H1 (cell line): Measurements from ENCODE around the gene HOOK1. TPM values are rescaled to one million over a fixed set of nuclear protein-coding genes. Genes with fewer than 3 reads are reported as not detected.

Experiments
- CTCF ChIA-PET: fragments of 300-600 bp; sonication (Branson Sonifier 250); formaldehyde crosslinking; loops from one replicate; lab custom pipeline; 2021; ENCODE audit not compliant: partially characterized antibody; lab: Charles Lee
- POLR2A ChIA-PET: fragments of 300-600 bp; sonication (Branson Sonifier 250); formaldehyde crosslinking; loops from one replicate; lab custom pipeline; 2021; ENCODE audit warnings: inconsistent platforms; ENCODE audit not compliant: partially characterized antibody; lab: Charles Lee
- DNase-seq, 2 experiments: peaks; one replicate each; pipeline versions ENCODE4 v3.0.0 to v3.0.0-alpha.2; 2010 to 2022; ENCODE audit warnings: low spot score in 2 of 2, low read depth in 1 of 2, mixed read lengths in 1 of 2
- FAIRE-seq: peaks from 2 replicates; lab custom pipeline; 2011; peaks lifted over from hg19 to GRCh38; lab: Jason Lieb, UNC
- H2AFZ ChIP-seq: 2 replicates; pipeline ENCODE4 v1.8.1; 2012; ENCODE audit warnings: low read length, inconsistent platforms
- H2AK5ac ChIP-seq: 2 replicates; pipeline ENCODE4 v1.6.1; 2013; ENCODE audit warnings: low read depth, low read length
- H2BK120ac ChIP-seq: replicated peaks from 2 replicates; pipeline ENCODE3; 2013; ENCODE audit warnings: low read depth, low read length, inconsistent platforms
- H2BK12ac ChIP-seq: 2 replicates; pipeline ENCODE4 v1.6.1; 2013; ENCODE audit warnings: low read depth, low read length
- H2BK15ac ChIP-seq: 2 replicates; pipeline ENCODE4 v1.6.1; 2013; ENCODE audit warnings: low read length
- H2BK20ac ChIP-seq: 2 replicates; pipeline ENCODE4 v1.6.1; 2013; ENCODE audit warnings: low read length
- H2BK5ac ChIP-seq: 2 replicates; pipeline ENCODE4 v1.6.1; 2013; ENCODE audit warnings: low read depth, low read length
- H3K14ac ChIP-seq: 2 replicates; pipeline ENCODE4 v1.6.1; 2013; ENCODE audit warnings: inconsistent platforms; ENCODE audit not compliant: insufficient read length
- H3K18ac ChIP-seq: 2 replicates; pipeline ENCODE4 v1.6.1; 2013; ENCODE audit warnings: low read length; ENCODE audit errors: extremely low read depth
- H3K23ac ChIP-seq: 2 replicates; pipeline ENCODE4 v1.6.1; 2013; ENCODE audit warnings: inconsistent platforms; ENCODE audit not compliant: insufficient read length
- H3K23me2 ChIP-seq: 2 replicates; pipeline ENCODE4 v1.6.1; 2013; ENCODE audit warnings: low read depth, low read length
- H3K27ac ChIP-seq: 2 replicates; pipeline ENCODE4 v1.6.1; 2011; ENCODE audit warnings: low read depth, low read length, inconsistent platforms
- H3K27me3 ChIP-seq, 4 experiments: replicated peaks in 1 of 4; 1 replicate in 1 of 4; 2 replicates in 3 of 4; pipeline versions ENCODE4 v1.6.1 to v1.8.1; 2011 to 2013; ENCODE audit warnings: low read length in 3 of 4, mild to moderate bottlenecking in 3 of 4, inconsistent platforms in 2 of 4, mixed read lengths in 2 of 4, moderate library complexity in 1 of 4; ENCODE audit not compliant: control insufficient read depth in 3 of 4, insufficient read depth in 3 of 4; ENCODE audit errors: extremely low read depth in 1 of 4
- H3K36me3 ChIP-seq, 4 experiments: 2 replicates each; pipeline versions ENCODE4 v1.6.1 to v1.8.1; 2011 to 2013; ENCODE audit warnings: mild to moderate bottlenecking in 4 of 4, low read length in 3 of 4, moderate library complexity in 2 of 4, control low read depth in 1 of 4, inconsistent platforms in 1 of 4; ENCODE audit not compliant: insufficient read depth in 4 of 4, control insufficient read depth in 2 of 4
- H3K4ac ChIP-seq: replicated peaks from 2 replicates; pipeline ENCODE3; 2013; ENCODE audit warnings: low read length, low read depth, mixed read lengths, inconsistent platforms; ENCODE audit not compliant: insufficient read length
- H3K4me1 ChIP-seq, 4 experiments: replicated peaks in 1 of 4; 1 replicate in 1 of 4; 2 replicates in 3 of 4; pipeline versions ENCODE4 v1.6.1 to v1.8.1; 2011 to 2013; ENCODE audit warnings: low read length in 3 of 4, inconsistent platforms in 2 of 4, mixed read lengths in 1 of 4; ENCODE audit not compliant: insufficient read depth in 4 of 4, control insufficient read depth in 3 of 4
- H3K4me2 ChIP-seq, 2 experiments: 2 replicates each; pipeline versions ENCODE4 v1.6.1 to v1.8.1; 2011 to 2013; ENCODE audit warnings: low read depth in 2 of 2, low read length in 2 of 2, control low read depth in 1 of 2, inconsistent platforms in 1 of 2, mild to moderate bottlenecking in 1 of 2; ENCODE audit not compliant: insufficient read depth in 1 of 2
- H3K4me3 ChIP-seq, 4 experiments: fragments of 200-600, 300-600 bp in 1 of 4; sonication (generic), shearing (Covaris generic), sonication (Bioruptor Twin) in 1 of 4; 2 replicates each; pipeline versions ENCODE4 v1.5.1 to v1.8.1; 2011 to 2016; ENCODE audit warnings: low read length in 4 of 4, low read depth in 3 of 4, control low read depth in 2 of 4, inconsistent platforms in 2 of 4, mild to moderate bottlenecking in 2 of 4, mixed read lengths in 1 of 4, moderate library complexity in 1 of 4; ENCODE audit not compliant: insufficient read depth in 2 of 4; ENCODE audit errors: extremely low read depth in 1 of 4
- H3K56ac ChIP-seq: replicated peaks from 2 replicates; pipeline ENCODE3; 2013; ENCODE audit warnings: low read depth, mild to moderate bottlenecking, mixed read lengths, low read length, inconsistent platforms; ENCODE audit not compliant: insufficient read length
- H3K79me1 ChIP-seq: 2 replicates; pipeline ENCODE4 v1.6.1; 2013; ENCODE audit warnings: low read depth, low read length, control low read depth
- H3K79me2 ChIP-seq, 2 experiments: 2 replicates each; pipeline versions ENCODE4 v1.6.1 to v1.8.1; 2012 to 2013; ENCODE audit warnings: low read length in 2 of 2, mild to moderate bottlenecking in 2 of 2, inconsistent platforms in 1 of 2; ENCODE audit not compliant: insufficient read depth in 2 of 2, control insufficient read depth in 1 of 2
- H3K9ac ChIP-seq, 4 experiments: replicated peaks in 1 of 4; 1 replicate in 1 of 4; 2 replicates in 3 of 4; pipeline versions ENCODE4 v1.6.1 to v1.8.1; 2011 to 2013; ENCODE audit warnings: low read depth in 3 of 4, low read length in 3 of 4, control low read depth in 2 of 4, mild to moderate bottlenecking in 2 of 4, moderate library complexity in 2 of 4, inconsistent platforms in 1 of 4; ENCODE audit errors: extremely low read depth in 1 of 4
- H3K9me3 ChIP-seq, 2 experiments: 2 replicates each; pipeline versions ENCODE4 v1.6.1 to v1.8.1; 2012 to 2013; ENCODE audit warnings: mild to moderate bottlenecking in 2 of 2, moderate library complexity in 2 of 2, control low read depth in 1 of 2, inconsistent platforms in 1 of 2, low read depth in 1 of 2, low read length in 1 of 2, mixed read lengths in 1 of 2; ENCODE audit not compliant: insufficient read depth in 2 of 2
- H4K20me1 ChIP-seq, 2 experiments: replicated peaks in 1 of 2; 2 replicates each; pipeline versions ENCODE3 to v1.8.1; 2011 to 2013; ENCODE audit warnings: inconsistent platforms in 2 of 2, low read length in 2 of 2, mild to moderate bottlenecking in 1 of 2; ENCODE audit not compliant: insufficient read depth in 2 of 2, control insufficient read depth in 1 of 2
- H4K5ac ChIP-seq: 2 replicates; pipeline ENCODE4 v1.6.1; 2013; ENCODE audit warnings: low read length, low read depth, mixed read lengths, inconsistent platforms; ENCODE audit not compliant: insufficient read length
- H4K8ac ChIP-seq: 2 replicates; pipeline ENCODE4 v1.8.0; 2013; ENCODE audit warnings: mild to moderate bottlenecking, moderate library complexity, low read length, inconsistent platforms; ENCODE audit not compliant: insufficient read depth; ENCODE audit errors: extremely low read depth
- H4K91ac ChIP-seq: replicated peaks from 2 replicates; pipeline ENCODE3; 2013; ENCODE audit warnings: low read length, mixed read lengths, inconsistent platforms; ENCODE audit not compliant: insufficient read length
- ASH2L ChIP-seq: fragments of 200-600, 300-600 bp; sonication (generic); IDR thresholded peaks from one replicate; pipeline ENCODE4 v1.7.1; 2017; ENCODE audit warnings: low read length
- CEBPB ChIP-seq: IDR thresholded peaks from 2 replicates; pipeline ENCODE4 v1.6.1; 2012; ENCODE audit warnings: low read depth, low read length
- EZH2 ChIP-seq: fragments of 200-600 bp; sonication (generic); IDR thresholded peaks from 2 replicates; pipeline ENCODE4 v1.7.1; 2012; ENCODE audit warnings: low read depth, mild to moderate bottlenecking, moderate library complexity, low read length, inconsistent platforms; ENCODE audit not compliant: severe bottlenecking
- FOSL1 ChIP-seq: IDR thresholded peaks from 2 replicates; pipeline ENCODE4 v1.6.1; 2011; ENCODE audit warnings: mild to moderate bottlenecking, low read depth, low read length, moderate library complexity; ENCODE audit not compliant: insufficient read depth
- HDAC6 ChIP-seq: IDR thresholded peaks from one replicate; pipeline ENCODE4 v1.7.1; 2012; ENCODE audit warnings: low read depth, mild to moderate bottlenecking, inconsistent platforms, low read length, moderate library complexity
- JUN ChIP-seq: IDR thresholded peaks from 2 replicates; pipeline ENCODE4 v1.6.1; 2011; ENCODE audit warnings: low read depth, mild to moderate bottlenecking, improper control_type of control experiment, low read length
- KDM4A ChIP-seq: IDR thresholded peaks from one replicate; pipeline ENCODE4 v1.7.1; 2012; ENCODE audit warnings: low read depth, mild to moderate bottlenecking, moderate library complexity, low read length, inconsistent platforms; ENCODE audit not compliant: severe bottlenecking
- PHF8 ChIP-seq: fragments of 200-600 bp; sonication (generic); conservative IDR thresholded peaks from 2 replicates; pipeline ENCODE4 v1.7.1; 2012; ENCODE audit warnings: low read depth, mild to moderate bottlenecking, inconsistent platforms, low read length, moderate library complexity
- POLR2AphosphoS5 ChIP-seq: IDR thresholded peaks from 2 replicates; pipeline ENCODE4 v1.6.1; 2011; ENCODE audit warnings: low read depth, low read length
- SIX5 ChIP-seq: IDR thresholded peaks from 2 replicates; pipeline ENCODE4 v1.6.1; 2011; ENCODE audit warnings: mild to moderate bottlenecking, low read depth, low read length
- SP1 ChIP-seq: IDR thresholded peaks from 2 replicates; pipeline ENCODE4 v1.6.1; 2011; ENCODE audit warnings: low read depth, low read length
- WGBS, 2 experiments: shearing (Covaris generic) in 1 of 2; methylation state at CpG; one replicate each; pipeline versions ENCODE4 v1.1.6 to v1.1.7; 2013 to 2015; ENCODE audit warnings: low lambda C conversion rate in 2 of 2, mixed read lengths in 2 of 2, inconsistent platforms in 1 of 2, low coverage in 1 of 2, missing lambda C conversion rate in 1 of 2; ENCODE audit not compliant: insufficient replicate concordance in 2 of 2, insufficient coverage in 1 of 2, insufficient read length in 1 of 2; ENCODE audit errors: extremely low coverage in 1 of 2, missing lambda C conversion rate in 1 of 2; 5-methylcytosine and 5-hydroxymethylcytosine counted together
- polyA plus RNA-seq, 7 experiments: library from polyadenylated mRNA; depleted of rRNA in 3 of 7; stranded (reverse) in 5 of 7; unstranded in 2 of 7; fragments of >200 nt in 5 of 7; fragments of 200-250 nt in 2 of 7; gene quantifications; 1 replicate in 5 of 7; 2 replicates in 1 of 7; 4 replicates in 1 of 7; pipeline versions ENCODE4 v1.2.1 to v1.2.3, GENCODE V29; 2011 to 2013; ENCODE audit warnings: missing spikeins in 2 of 7, mixed read lengths in 2 of 7
- total RNA-seq: library from RNA; stranded (reverse); fragmentation: NEBNext Ultra II Directional; extraction: Animal tissue kit (Norgen Biotek cat#: 25700); gene quantifications from 2 replicates; pipeline ENCODE4 v1.2.1, GENCODE V29; 2021
- TF ChIP-seq, protein P1 (sequence below): IDR thresholded peaks from 2 replicates; pipeline ENCODE4 v1.6.1; 2012; ENCODE audit warnings: low read length, inconsistent platforms

The HOOK1 gene
- total and polyA plus RNA-seq, 2 of the 8 experiments (the other 6 are each of a cell fraction or from before 2014, with no cell fraction given) = 5.6 to 34.5 TPM

DNA sequence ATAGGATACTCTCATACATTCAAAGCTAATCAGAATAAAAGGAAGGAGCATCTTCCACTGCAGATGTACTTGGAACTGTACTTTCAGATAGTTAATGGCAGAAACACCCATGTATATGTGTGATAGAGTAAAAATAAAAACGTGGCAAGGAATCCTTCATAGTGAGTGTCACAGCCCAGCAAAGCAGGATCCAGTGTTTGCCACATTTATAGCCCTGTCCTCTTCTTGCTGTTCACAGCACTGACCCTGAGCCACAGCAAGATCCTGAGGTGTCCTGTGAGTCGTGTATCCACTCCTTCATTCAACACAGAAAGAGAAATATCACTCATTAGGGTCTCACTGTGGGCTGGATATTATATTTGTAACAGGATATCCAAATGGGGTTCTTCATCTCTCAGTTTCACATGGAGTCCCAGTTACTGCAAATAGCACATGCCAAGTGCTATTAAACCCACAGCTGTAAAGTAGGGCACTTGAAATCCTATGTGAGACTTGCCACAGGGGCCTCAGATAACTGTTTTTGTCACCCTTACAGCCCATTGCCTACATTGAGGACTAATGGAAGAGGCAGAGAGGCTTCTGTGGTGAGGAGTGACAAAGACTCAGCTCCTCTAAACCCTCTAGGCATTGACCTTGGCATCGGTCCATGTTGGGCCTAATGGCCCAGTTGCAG is 70.5 kb downstream of the HOOK1 start:
- H3K23me2 ChIP-seq = no peaks in the 10 kb centered on the region
- no peak overlapping the region for H3K23ac ChIP-seq
- CTCF ChIA-PET = interaction anchor here (0.9 to 14.4 kb wide), 8 partner anchors 8 to 75 kb away, joined by 3 to 323 read pairs (median 4); partner anchors contain the start of gene CYP2J2

More for the DNA sequence above, 70.5 kb downstream of the HOOK1 start:
- Histone ChIP-seq H2BK120ac (no peak overlapping the region), H3K18ac (no peak overlapping the region), H2BK20ac (no peak overlapping the region), H2AK5ac (no peak overlapping the region), H4K20me1 (no peaks in the 10 kb centered on the region), H3K14ac (no peak overlapping the region), H4K5ac (no peak overlapping the region), H4K8ac (no peak overlapping the region), H2BK15ac (no peak overlapping the region), H3K4me1 (no peaks in the 10 kb centered on the region), H3K56ac (no peak overlapping the region), H3K36me3 (no peaks in the 10 kb centered on the region), H2BK12ac (no peak overlapping the region), H3K4me2 (no peak overlapping the region), H3K4me3 (no peak overlapping the region), H3K4ac (no peak overlapping the region), H2BK5ac (no peak overlapping the region), H3K79me2 (no peaks in the 10 kb centered on the region), H3K9me3 (peaks cover 0 to 6% of the 10 kb centered on the region in 2 experiments; a peak in 2 of 4 replicates), H2AFZ (no peak overlapping the region), H3K79me1 (no peaks in the 10 kb centered on the region), H3K27ac (no peak overlapping the region), H3K27me3 (no peaks in the 10 kb centered on the region), H3K9ac (no peak overlapping the region), H4K91ac (no peak overlapping the region)
- no peak for FAIRE-seq
- TF ChIP-seq, protein P1, sequence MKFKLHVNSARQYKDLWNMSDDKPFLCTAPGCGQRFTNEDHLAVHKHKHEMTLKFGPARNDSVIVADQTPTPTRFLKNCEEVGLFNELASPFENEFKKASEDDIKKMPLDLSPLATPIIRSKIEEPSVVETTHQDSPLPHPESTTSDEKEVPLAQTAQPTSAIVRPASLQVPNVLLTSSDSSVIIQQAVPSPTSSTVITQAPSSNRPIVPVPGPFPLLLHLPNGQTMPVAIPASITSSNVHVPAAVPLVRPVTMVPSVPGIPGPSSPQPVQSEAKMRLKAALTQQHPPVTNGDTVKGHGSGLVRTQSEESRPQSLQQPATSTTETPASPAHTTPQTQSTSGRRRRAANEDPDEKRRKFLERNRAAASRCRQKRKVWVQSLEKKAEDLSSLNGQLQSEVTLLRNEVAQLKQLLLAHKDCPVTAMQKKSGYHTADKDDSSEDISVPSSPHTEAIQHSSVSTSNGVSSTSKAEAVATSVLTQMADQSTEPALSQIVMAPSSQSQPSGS = no peak
- TF ChIP-seq JUN (no peak), EZH2 (no peak), ASH2L (no peak), POLR2AphosphoS5 (no peak), KDM4A (no peak), PHF8 (no peak), SP1 (no peak), HDAC6 (no peak), FOSL1 (no peak), CEBPB (no peak), SIX5 (no peak)
- 82% methylated on average over 3 of the region's 3 CpGs; no CpG with 5 or more reads in 1 of the 2 experiments for WGBS, 2 experiments
- POLR2A ChIA-PET = no interaction called here
- no peak for DNase-seq
